GM12891 (cell line): ENCODE results near the gene MAD1L1.

Experiments
- POLR2A ChIP-seq: IDR thresholded peaks from 2 replicates; pipeline ENCODE4 v1.6.1; 2011; ENCODE audit warnings: low read depth, low read length, control low read depth
- POU2F2 ChIP-seq: IDR thresholded peaks from 2 replicates; pipeline ENCODE4 v1.6.1; 2011; ENCODE audit warnings: low read depth, mild to moderate bottlenecking, control low read depth, low read length, moderate library complexity

DNA sequence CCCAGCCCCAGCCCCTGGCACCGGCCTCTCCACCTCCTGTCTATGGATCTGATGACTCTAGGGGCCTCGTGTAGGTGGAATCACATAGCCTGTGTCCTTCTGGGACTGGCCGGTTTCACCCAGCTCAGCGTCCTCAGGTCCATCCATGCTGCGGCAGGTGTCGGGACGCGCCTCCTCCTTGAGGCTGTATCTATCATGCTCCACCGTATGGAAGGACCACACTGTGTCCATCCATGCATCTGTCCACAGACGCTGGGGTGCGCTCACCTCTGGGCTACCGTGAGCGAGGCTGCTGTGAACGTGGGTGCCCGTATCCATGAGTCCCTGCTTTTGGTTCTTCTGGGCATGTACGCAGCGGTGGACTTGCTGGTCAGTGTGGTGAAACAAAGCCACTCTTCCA lies 281.1 kb downstream of the MAD1L1 start:
- TF ChIP-seq POU2F2 (no peak), POLR2A (no peak)
